Mucosa of descending colon (tissue), 3 donors: ENCODE data around the gene SLC39A9. TPM values are rescaled to one million over a fixed set of nuclear protein-coding genes. Genes with fewer than 3 reads are reported as not detected.

Experiments
- ATAC-seq: fragments of 200-7000 bp; cut with Tn5 transposase; one replicate; pipeline ENCODE4 v1.9.1; 2020; ENCODE audit warnings: mild to moderate bottlenecking, moderate library complexity
- DNase-seq, 3 donors: peaks; one replicate each; pipeline ENCODE4 v3.0.0-alpha.2; 2020
- H3K36me3 ChIP-seq: fragments of 200-600 bp; one replicate; pipeline ENCODE4 v1.8.0; 2021; ENCODE audit warnings: low read depth, mild to moderate bottlenecking
- H3K4me1 ChIP-seq: fragments of 200-600 bp; one replicate; pipeline ENCODE4 v1.8.0; 2021; ENCODE audit warnings: low read depth, mild to moderate bottlenecking
- H3K4me3 ChIP-seq: fragments of 200-600 bp; one replicate; pipeline ENCODE4 v1.8.0; 2021; ENCODE audit warnings: mild to moderate bottlenecking
- H3K9me3 ChIP-seq: fragments of 200-600 bp; one replicate; pipeline ENCODE4 v1.8.0; 2021; ENCODE audit warnings: mild to moderate bottlenecking
- CTCF ChIP-seq: fragments of 200-600 bp; IDR thresholded peaks from one replicate; pipeline ENCODE4 v1.8.0; 2022; ENCODE audit warnings: antibody characterized with exemption, mild to moderate bottlenecking
- intact Hi-C, 2 donors: fragments of 100-400 bp; cut with DNase I in 1 of 2; cut with micrococcal nuclease in 1 of 2; formaldehyde crosslinking; loops; one replicate each; pipeline versions ENCODE4 v1.11.0 to v1.11.1; 2022; cut with DNase I, micrococcal nuclease
- total RNA-seq, 3 donors: library from RNA; stranded (reverse); fragmentation: NEBNext Ultra II Directional in 2 of 3; extraction: Animal tissue kit (Norgen Biotek cat#: 25700) in 2 of 3; gene quantifications; one replicate each; pipeline versions ENCODE4 v1.2.1 to v1.2.4, GENCODE V29; 2021 to 2023
- donor health status: DM: no; HTN: no; CAD: no; lungs with moderate emphysema.
- donor health status: DM: no; HTN: no; CAD: no.
- donor health status: DM: no; HTN: yes; CAD: no.

SLC39A9 gene
- total RNA-seq, 3 donors from 2014 or later, result 52.5 to 82.9 (median 78.5) TPM

GRCh38 chr14:69441948-69442347 lies 43.5 kb downstream of the SLC39A9 start:
- H3K4me1 ChIP-seq, result no peaks in the 10 kb centered on the region
- intact Hi-C loops, result no loop called here
- TF ChIP-seq CTCF, result no peak
- H3K4me3 ChIP-seq, result no peak overlapping the region
- ATAC-seq (no peak), DNase-seq (no peak)
- H3K9me3 ChIP-seq, result no peaks in the 10 kb centered on the region
- no peaks in the 10 kb centered on the region for H3K36me3 ChIP-seq

GRCh38 chr14:69443296-69443805 lies 44.9 kb downstream of the SLC39A9 start:
- TF ChIP-seq CTCF, result no peak
- no peaks in the 10 kb centered on the region for H3K4me1 ChIP-seq
- ATAC-seq, result no peak
- no peaks in the 10 kb centered on the region for H3K36me3 ChIP-seq
- DNase-seq, result no peak
- H3K4me3 ChIP-seq, result no peak overlapping the region
- no peaks in the 10 kb centered on the region for H3K9me3 ChIP-seq
- intact Hi-C loops, result no loop called here

DNA sequence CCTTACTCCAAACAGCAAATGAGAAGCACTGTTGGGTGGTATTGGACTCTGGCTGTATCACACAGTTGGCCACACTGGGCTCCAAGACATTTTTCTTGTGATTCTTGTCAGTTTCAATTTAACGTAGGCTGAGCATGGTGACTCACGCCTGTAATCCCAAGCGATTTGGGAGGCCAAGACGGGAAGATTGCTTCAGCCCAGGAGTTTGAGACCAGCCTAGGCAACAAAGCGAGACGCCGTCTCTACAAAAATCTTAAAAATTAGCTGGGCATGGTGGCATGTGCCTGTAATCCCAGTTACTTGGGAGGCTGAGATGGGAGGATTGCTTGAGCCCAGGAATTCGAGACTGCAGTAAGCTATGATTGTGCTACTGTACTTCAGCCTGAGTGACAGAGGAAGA lies 50.7 kb downstream of the SLC39A9 start:
- DNase-seq (no peak), ATAC-seq (no peak)
- H3K9me3 ChIP-seq, result no peaks in the 10 kb centered on the region
- no peaks in the 10 kb centered on the region for H3K36me3 ChIP-seq
- intact Hi-C loops, result no loop called here
- H3K4me1 ChIP-seq, result no peaks in the 10 kb centered on the region
- no peak for TF ChIP-seq CTCF
- H3K4me3 ChIP-seq, result no peak overlapping the region

- Histone ChIP-seq H3K9me3 (no peaks in the 10 kb centered on the region), H3K4me1 (no peaks in the 10 kb centered on the region), H3K36me3 (no peaks in the 10 kb centered on the region), H3K4me3 (no peak overlapping the region)
- DNase-seq (no peak), ATAC-seq (no peak)
- no peak for TF ChIP-seq CTCF
- intact Hi-C loops, result no loop called here
Measured at GRCh38 chr14:69451941-69452340, 53.4 kb downstream of the SLC39A9 start.

DNA sequence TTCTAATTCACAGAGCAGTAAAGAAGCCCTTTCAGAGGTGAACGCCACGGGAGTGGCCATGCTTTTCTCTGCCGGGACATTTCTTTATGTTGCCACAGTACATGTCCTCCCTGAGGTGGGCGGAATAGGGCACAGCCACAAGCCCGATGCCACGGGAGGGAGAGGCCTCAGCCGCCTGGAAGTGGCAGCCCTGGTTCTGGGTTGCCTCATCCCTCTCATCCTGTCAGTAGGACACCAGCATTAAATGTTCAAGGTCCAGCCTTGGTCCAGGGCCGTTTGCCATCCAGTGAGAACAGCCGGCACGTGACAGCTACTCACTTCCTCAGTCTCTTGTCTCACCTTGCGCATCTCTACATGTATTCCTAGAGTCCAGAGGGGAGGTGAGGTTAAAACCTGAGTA lies 59.9 kb downstream of the SLC39A9 start:
- TF ChIP-seq CTCF, result no peak
- intact Hi-C loops, result no loop called here
- Histone ChIP-seq H3K4me3 (no peak overlapping the region), H3K36me3 (no peaks in the 10 kb centered on the region), H3K9me3 (no peaks in the 10 kb centered on the region), H3K4me1 (no peaks in the 10 kb centered on the region)
- DNase-seq (no peak), ATAC-seq (no peak)

DNA sequence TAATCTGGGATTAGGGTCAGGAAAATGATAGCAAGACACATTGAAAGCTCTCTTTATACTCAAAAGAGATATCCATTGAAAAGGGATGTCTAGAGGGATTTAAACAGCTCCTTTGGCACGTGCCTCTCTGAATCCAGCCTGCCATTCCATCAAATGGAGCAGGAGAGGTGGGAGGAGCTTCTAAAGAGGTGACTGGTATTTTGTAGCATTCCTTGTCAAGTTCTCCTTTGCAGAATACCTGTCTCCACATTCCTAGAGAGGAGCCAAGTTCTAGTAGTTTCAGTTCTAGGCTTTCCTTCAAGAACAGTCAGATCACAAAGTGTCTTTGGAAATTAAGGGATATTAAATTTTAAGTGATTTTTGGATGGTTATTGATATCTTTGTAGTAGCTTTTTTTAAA lies 60.6 kb downstream of the SLC39A9 start:
- no peaks in the 10 kb centered on the region for H3K36me3 ChIP-seq
- intact Hi-C loops, result no loop called here
- ATAC-seq, result no peak
- no peak for TF ChIP-seq CTCF
- H3K4me1 ChIP-seq, result no peaks in the 10 kb centered on the region
- no peak for DNase-seq
- no peak overlapping the region for H3K4me3 ChIP-seq
- no peaks in the 10 kb centered on the region for H3K9me3 ChIP-seq
